ENCODE data around the gene PLCH2.

GRCh38 chr1:2552189-2552588 lies 76.1 kb downstream of the PLCH2 start:
- TF ChIP-seq CTCF (conservative IDR thresholded peaks at IDR 0.05 in 1 of 2, IDR thresholded peaks at IDR 0.05 in 1 of 2; ENCODE audit: extremely low read depth in 1 of 2, insufficient read depth in 1 of 2, low read depth in 1 of 2, low read length in 2 of 2), result no peak
- TF ChIP-seq EZH2 (IDR thresholded peaks at IDR 0.05; ENCODE audit: borderline replicate concordance, low read length), result no peak
